GM21528 (cell line): ENCODE data around the gene OR4C13.
"Not testable (repeated sequence)": the region's sequence is repeated elsewhere in the genome, so short reads cannot be mapped to it uniquely, and the experiment has no call there.

ENCODE experiments used
- ATAC-seq: cut with Tn5 transposase; IDR thresholded peaks from one replicate; pipeline ENCODE4 v1.9.1; 2021; ENCODE audit warnings: mild to moderate bottlenecking, moderate library complexity; ENCODE audit not compliant: unreplicated experiment, low FRiP score

OR4C13 gene

DNA sequence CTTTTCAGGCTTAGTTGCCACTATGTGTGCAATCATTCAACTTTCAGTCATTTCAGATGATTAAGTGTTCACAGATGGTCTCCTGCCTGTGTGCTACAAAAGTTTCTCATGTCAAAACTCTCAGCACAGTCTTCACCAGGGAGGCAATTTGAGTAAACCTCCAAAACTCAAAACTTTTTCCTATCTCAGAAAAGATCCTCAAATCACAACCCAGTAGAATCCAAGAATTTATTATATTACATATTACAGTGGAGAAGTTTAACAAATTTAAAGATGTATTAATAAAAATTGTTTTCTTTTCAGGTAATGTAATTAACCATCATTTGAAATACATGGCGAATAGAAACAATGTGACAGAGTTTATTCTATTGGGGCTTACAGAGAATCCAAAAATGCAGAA lies at the start of gene OR4C13:
TSS of gene OR4C13 (plus strand) at position 301 of the 400 bp plus-strand sequence. CDS start at position 333, 32 bp downstream.
- ATAC-seq = no peak

DNA sequence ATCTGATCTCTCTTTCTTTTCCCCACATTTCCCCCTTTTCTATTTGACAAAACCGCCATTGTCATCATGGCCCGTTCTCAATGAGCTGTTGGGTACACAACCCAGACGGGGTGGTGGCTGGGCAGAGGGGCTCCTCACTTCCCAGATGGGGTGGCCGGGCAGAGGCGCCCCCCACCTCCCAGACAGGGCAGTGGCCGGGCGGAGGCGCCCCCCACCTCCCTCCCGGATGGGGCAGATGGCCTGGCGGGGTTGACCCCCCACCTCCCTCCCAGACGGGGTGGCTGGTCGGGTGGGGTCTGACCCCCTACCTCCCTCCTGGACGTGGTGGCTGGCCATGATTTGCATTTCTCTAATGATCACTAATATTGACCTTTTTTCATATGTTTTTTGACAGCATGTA lies 40.7 kb upstream of the OR4C13 start:
- ATAC-seq = not testable (repeated sequence)

DNA sequence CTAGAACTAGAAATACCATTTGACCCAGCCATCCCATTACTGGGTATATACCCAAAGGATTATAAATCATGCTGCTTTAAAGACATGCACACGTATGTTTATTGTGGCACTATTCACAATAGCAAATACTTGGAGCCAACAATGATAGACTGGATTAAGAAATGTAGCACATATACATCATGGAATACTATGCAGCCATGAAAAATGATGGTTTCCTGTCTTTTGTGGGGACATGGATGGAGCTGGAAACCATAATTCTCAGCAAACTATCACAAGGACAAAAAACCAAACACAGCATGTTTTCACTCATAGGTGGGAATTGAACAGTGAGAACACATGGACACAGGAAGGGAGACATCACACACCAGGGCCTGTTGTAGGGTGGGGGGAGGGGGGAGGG lies 3.5 kb upstream of the OR4C13 start:
- ATAC-seq = not testable (repeated sequence)

DNA sequence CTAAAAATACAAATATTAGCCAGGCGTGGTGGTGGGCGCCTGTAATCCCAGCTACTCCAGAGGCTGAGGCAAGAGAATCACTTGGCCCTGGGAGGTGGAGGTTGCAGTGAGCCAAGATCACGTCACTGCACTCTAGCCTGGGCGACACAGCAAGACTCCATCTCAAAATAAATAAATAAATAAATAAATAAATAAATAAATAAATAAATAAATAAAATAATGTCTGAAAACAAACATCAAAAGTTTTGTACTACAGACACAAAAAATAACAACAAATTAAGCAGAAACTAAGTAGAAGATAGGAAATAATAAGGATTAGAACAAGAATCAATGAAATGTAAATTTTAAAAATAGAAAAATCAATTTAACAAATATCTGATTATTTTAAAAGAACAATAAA lies 21.2 kb downstream of the OR4C13 start:
- ATAC-seq = not testable (repeated sequence)

DNA sequence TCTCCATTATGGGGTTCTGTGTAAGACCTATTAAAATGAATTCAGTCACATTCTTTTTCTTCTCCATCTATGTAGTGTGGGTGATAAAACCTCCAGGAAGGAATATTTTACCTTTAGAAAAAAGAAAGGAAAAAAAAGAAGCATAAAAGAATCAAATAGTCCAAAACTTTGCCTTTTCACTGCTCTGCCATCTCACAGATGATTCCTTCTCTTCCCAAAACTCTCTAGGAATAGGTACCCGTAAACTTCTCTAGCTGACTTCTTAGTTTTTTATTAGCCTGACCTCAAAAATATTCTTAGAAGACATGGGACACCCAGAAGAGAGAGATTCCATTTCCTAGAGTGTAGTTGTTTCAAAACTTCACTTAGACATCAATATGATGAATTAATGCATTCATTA lies 30.2 kb downstream of the OR4C13 start, which contains the start of gene OR4C12:
TSS of gene OR4C12 (minus strand) at position 101 of the 400 bp plus-strand sequence. CDS start at position 67, 34 bp downstream.
- not testable (repeated sequence) for ATAC-seq

DNA sequence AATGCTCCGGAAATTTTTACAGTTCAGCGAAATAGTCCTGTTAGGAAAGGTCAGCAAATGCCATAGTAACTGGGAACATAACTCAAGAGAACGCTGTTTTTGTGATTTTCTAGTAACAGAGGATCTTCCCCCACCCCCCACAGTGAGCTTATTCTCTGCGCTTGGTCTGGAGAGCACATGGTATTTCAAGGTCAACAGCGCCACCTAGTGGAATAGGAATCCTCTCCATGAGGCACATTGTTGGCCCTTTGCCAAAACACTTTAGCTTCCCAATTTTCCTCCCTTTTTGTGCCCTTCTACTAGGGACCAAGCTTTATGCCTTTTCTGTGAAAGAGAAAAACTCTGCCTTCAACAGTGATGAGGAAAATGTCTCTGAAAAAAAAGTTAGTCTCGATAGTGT lies 43.4 kb downstream of the OR4C13 start:
- ATAC-seq = no peak
